Kidney (tissue), 14 donors: ENCODE data around the gene NRG2. TPM values are rescaled to one million over a fixed set of nuclear protein-coding genes. Genes with fewer than 3 reads are reported as not detected.

Experiments used
- DNase-seq, 5 donors: peaks; one replicate each; pipeline ENCODE4 v3.0.0-alpha.2; 2013 to 2020
- FAIRE-seq: peaks from 2 replicates; lab custom pipeline; 2012; peaks lifted over from hg19 to GRCh38; lab: Jason Lieb, UNC
- H3K27ac ChIP-seq, 2 donors: one replicate each; pipeline ENCODE4 v1.7.0; 2013; ENCODE audit warnings: low read depth in 2 of 2, low read length in 2 of 2, inconsistent platforms in 1 of 2
- H3K27me3 ChIP-seq: one replicate; pipeline ENCODE4 v1.7.1; 2013; ENCODE audit warnings: low read length, inconsistent platforms; ENCODE audit not compliant: control insufficient read depth, insufficient read depth
- H3K36me3 ChIP-seq, 3 donors: one replicate each; pipeline versions ENCODE4 v1.7.0 to v1.7.1; 2013; ENCODE audit warnings: low read length in 3 of 3, control low read depth in 1 of 3, inconsistent platforms in 1 of 3; ENCODE audit not compliant: insufficient read depth in 3 of 3, control insufficient read depth in 2 of 3
- H3K4me1 ChIP-seq, 3 donors: one replicate each; pipeline versions ENCODE4 v1.7.0 to v1.7.1; 2013; ENCODE audit warnings: low read length in 3 of 3, inconsistent platforms in 1 of 3, low read depth in 1 of 3; ENCODE audit not compliant: control insufficient read depth in 2 of 3, insufficient read depth in 2 of 3
- H3K4me3 ChIP-seq, 3 donors: one replicate each; pipeline versions ENCODE4 v1.7.0 to v1.8.1; 2013; ENCODE audit warnings: low read length in 3 of 3, control low read depth in 1 of 3, inconsistent platforms in 1 of 3
- H3K9ac ChIP-seq, 3 donors: one replicate each; pipeline versions ENCODE4 v1.7.0 to v1.7.1; 2013; ENCODE audit warnings: low read length in 3 of 3, control low read depth in 1 of 3, inconsistent platforms in 1 of 3
- H3K9me3 ChIP-seq, 3 donors: one replicate each; pipeline versions ENCODE4 v1.7.0 to v1.7.1; 2013; ENCODE audit warnings: low read length in 3 of 3, control low read depth in 1 of 3, inconsistent platforms in 1 of 3; ENCODE audit not compliant: control insufficient read depth in 2 of 3, insufficient read depth in 1 of 3
- CTCF ChIP-seq: IDR thresholded peaks from 3 replicates; pipeline ENCODE4 v1.5.1; 2012; ENCODE audit warnings: mild to moderate bottlenecking, moderate library complexity, borderline replicate concordance; ENCODE audit not compliant: insufficient read depth; ENCODE audit errors: extremely low read depth
- intact Hi-C: fragments of 100-400 bp; cut with DNase I; formaldehyde crosslinking; loops from one replicate; pipeline ENCODE4 v1.11.1; 2022
- polyA plus RNA-seq: library from polyadenylated mRNA; stranded (reverse); fragments of 350-450 nt; fragmentation: Illumina TruSeq; extraction: RNeasy Lipid Tissue Mini Kit (QIAGEN cat#74804); gene quantifications from one replicate; pipeline ENCODE4 v1.2.3, GENCODE V29; 2014; ENCODE audit warnings: low read depth, low replicate concordance; ENCODE audit not compliant: insufficient read depth
- total RNA-seq: library from RNA; stranded (reverse); fragmentation: NEBNext Ultra II Directional; extraction: Animal tissue kit (Norgen Biotek cat#: 25700); gene quantifications from one replicate; pipeline ENCODE4 v1.2.1, GENCODE V29; 2021
- donor health status: control.
- donor health status: control.
- donor health status: control.
- donor health status: control.
- donor health status: control.
- donor health status: DM: yes; HTN: yes; CAD: no.
- donor health status: Normal renal cell carcinoma (clear cell type).

NRG2 gene
- total and polyA plus RNA-seq, 2 donors from 2014 or later = 1.9 to 4.6 TPM

GRCh38 chr5:140075371-140075770 is 32.3 kb upstream of the NRG2 start:
- FAIRE-seq (peak; percentile 49), DNase-seq (no peak)
- H3K9ac ChIP-seq = no peak overlapping the region
- H3K4me1 ChIP-seq = no peaks in the 10 kb centered on the region
- no peaks in the 10 kb centered on the region for H3K9me3 ChIP-seq
- no peak overlapping the region for H3K27ac ChIP-seq
- TF ChIP-seq CTCF = no peak
- H3K27me3 ChIP-seq = no peaks in the 10 kb centered on the region
- intact Hi-C loops = no loop called here
- H3K4me3 ChIP-seq = no peak overlapping the region
- no peaks in the 10 kb centered on the region for H3K36me3 ChIP-seq

GRCh38 chr5:140073296-140073695 is 30.2 kb upstream of the NRG2 start:
- H3K27ac ChIP-seq = no peak overlapping the region
- H3K4me1 ChIP-seq = no peaks in the 10 kb centered on the region
- no peaks in the 10 kb centered on the region for H3K36me3 ChIP-seq
- H3K27me3 ChIP-seq = no peaks in the 10 kb centered on the region
- peak in 2 of 5 donors; percentile 16 to 17 for DNase-seq
- intact Hi-C loops = loop anchor here (5.0 kb wide), 1 partner anchor 84 kb away; no protein-coding TSS in a partner anchor
- H3K9ac ChIP-seq = no peak overlapping the region
- FAIRE-seq = peak; percentile 93
- no peaks in the 10 kb centered on the region for H3K9me3 ChIP-seq
- TF ChIP-seq CTCF = peak; percentile 46
- peak overlapping the region in 1 of 3 donors; percentile 8 for H3K4me3 ChIP-seq

GRCh38 chr5:140072812-140073211 is 29.7 kb upstream of the NRG2 start:
- H3K4me3 ChIP-seq = no peak overlapping the region
- no peak for DNase-seq
- H3K4me1 ChIP-seq = no peaks in the 10 kb centered on the region
- no peaks in the 10 kb centered on the region for H3K36me3 ChIP-seq
- H3K27ac ChIP-seq = no peak overlapping the region
- no peaks in the 10 kb centered on the region for H3K9me3 ChIP-seq
- no peaks in the 10 kb centered on the region for H3K27me3 ChIP-seq
- intact Hi-C loops = loop anchor here (5.0 kb wide), 1 partner anchor 84 kb away; no protein-coding TSS in a partner anchor
- H3K9ac ChIP-seq = no peak overlapping the region
- no peak for TF ChIP-seq CTCF
- FAIRE-seq = no peak

GRCh38 chr5:140060816-140061215 is 17.7 kb upstream of the NRG2 start:
- Histone ChIP-seq H3K36me3 (no peaks in the 10 kb centered on the region), H3K9me3 (no peaks in the 10 kb centered on the region), H3K4me3 (no peak overlapping the region), H3K4me1 (no peaks in the 10 kb centered on the region), H3K27me3 (peaks cover 5% of the 10 kb centered on the region), H3K9ac (no peak overlapping the region), H3K27ac (no peak overlapping the region)
- DNase-seq = no peak
- intact Hi-C loops = no loop called here
- no peak for FAIRE-seq
- no peak for TF ChIP-seq CTCF
